GM06990 (cell line): ENCODE measurements around the gene LPP.
"Not testable (repeated sequence)": the region's sequence is repeated elsewhere in the genome, so short reads cannot be mapped to it uniquely, and the experiment has no call there.

ENCODE experiments used
- DNase-seq: peaks from one replicate; pipeline ENCODE4 v3.0.0-alpha.2; 2011; ENCODE audit not compliant: insufficient read length; ENCODE audit errors: extremely low read depth
- H3K27me3 ChIP-seq: replicated peaks from 2 replicates; pipeline ENCODE4 v1.6.0; 2011; ENCODE audit warnings: low read length; ENCODE audit not compliant: control insufficient read depth, insufficient read depth
- H3K36me3 ChIP-seq: 2 replicates; pipeline ENCODE4 v1.5.1; 2011; ENCODE audit warnings: low read length; ENCODE audit not compliant: control insufficient read depth, insufficient read depth
- H3K4me3 ChIP-seq: replicated peaks from 2 replicates; pipeline ENCODE4 v1.5.1; 2011; ENCODE audit warnings: low read depth, mild to moderate bottlenecking, control low read depth, low read length
- CTCF ChIP-seq: IDR thresholded peaks from 2 replicates; pipeline ENCODE4 v1.5.1; 2011; ENCODE audit warnings: low read length, control low read depth, mild to moderate bottlenecking, inconsistent platforms; ENCODE audit not compliant: insufficient read depth, poor library complexity, severe bottlenecking

Gene LPP

GRCh38 chr3:188421836-188422540 lies 268.0 kb downstream of the LPP start:
- no peaks in the 10 kb centered on the region for H3K36me3 ChIP-seq
- H3K27me3 ChIP-seq: no peaks in the 10 kb centered on the region
- H3K4me3 ChIP-seq: no peak overlapping the region
- DNase-seq: peak; percentile 51
- TF ChIP-seq CTCF: no peak

- not testable (repeated sequence) for H3K27me3 ChIP-seq, DNase-seq, H3K4me3 ChIP-seq, H3K36me3 ChIP-seq
Observed at GRCh38 chr3:188427981-188428380, 274.0 kb downstream of the LPP start.

DNA sequence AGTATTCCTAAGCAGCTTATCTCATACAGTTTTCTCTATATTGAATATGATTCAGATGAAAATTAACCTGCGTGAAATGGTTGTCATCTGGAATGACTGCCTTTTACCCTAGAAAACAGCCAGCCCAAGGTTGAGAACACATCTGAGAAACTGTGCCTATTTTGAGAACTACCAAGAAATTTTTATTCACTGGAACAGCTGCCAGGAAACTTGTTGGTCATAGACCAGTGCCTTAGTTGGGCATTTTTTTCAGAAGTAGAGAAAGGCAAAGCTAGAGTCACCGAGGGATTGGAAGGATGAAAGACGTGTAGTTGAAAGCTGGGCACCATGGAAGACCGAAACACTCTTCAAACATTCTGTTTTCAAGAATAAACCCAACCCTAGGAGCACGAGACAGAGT lies 277.1 kb downstream of the LPP start:
- TF ChIP-seq CTCF: no peak
- DNase-seq: no peak
- H3K36me3 ChIP-seq: no peaks in the 10 kb centered on the region
- no peak overlapping the region for H3K4me3 ChIP-seq
- no peaks in the 10 kb centered on the region for H3K27me3 ChIP-seq

DNA sequence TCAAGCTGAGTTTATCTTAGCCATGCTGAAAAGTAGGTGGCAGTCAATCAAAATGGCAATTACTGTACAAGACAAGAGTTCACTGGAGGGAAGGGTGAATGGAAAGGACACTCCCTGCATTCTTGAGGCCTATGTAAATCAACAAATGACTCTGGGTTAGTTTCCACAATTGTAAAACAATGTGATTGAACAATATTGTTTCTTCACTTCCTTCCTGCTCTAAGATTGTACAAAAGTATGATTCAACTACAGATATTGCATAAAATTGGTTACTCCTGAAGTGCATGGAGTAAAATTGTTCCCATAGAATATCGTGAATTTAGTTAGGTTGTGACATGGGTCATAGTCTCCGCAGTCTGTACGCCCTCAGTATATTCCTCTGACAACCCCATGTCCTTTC lies 277.6 kb downstream of the LPP start:
- H3K36me3 ChIP-seq: no peaks in the 10 kb centered on the region
- no peak for DNase-seq

GRCh38 chr3:188432802-188433520 lies 279.0 kb downstream of the LPP start:
- TF ChIP-seq CTCF: no peak

More for the DNA sequence above, 277.6 kb downstream of the LPP start:
- H3K4me3 ChIP-seq: no peak overlapping the region
- no peak for TF ChIP-seq CTCF
- H3K27me3 ChIP-seq: no peaks in the 10 kb centered on the region

DNA sequence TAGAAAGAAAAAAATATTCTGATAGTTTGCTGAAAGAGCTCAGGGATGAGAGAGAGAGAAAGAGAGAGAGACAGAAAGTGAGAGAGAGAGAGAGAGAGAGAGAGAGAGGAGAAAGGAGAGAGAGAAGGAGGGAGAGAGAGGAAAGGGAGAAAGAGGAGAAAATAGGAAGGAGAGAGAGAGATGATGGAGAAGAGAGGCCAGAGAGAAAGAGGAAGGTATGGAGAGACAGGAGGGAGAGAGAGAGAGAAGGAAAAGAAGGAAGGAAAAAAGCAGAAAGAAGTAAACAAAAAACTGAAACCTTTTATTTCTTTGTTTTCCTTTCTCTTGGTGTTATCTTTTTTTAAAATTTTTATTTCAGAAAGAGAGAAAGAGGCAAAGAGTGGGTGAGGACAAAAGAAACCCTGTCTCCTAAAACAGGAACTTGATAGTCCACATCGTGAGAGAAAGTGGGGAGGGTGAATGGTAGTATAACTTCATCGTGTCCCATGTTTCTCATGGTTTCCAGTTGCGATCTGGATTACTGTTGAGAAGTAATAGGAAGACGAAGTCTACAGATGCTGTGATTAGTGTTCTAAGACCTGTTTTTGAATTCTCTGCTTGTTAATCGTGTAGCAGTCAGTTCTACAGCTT lies 279.7 kb downstream of the LPP start:
- no peaks in the 10 kb centered on the region for H3K36me3 ChIP-seq
- H3K4me3 ChIP-seq: no peak overlapping the region
- no peaks in the 10 kb centered on the region for H3K27me3 ChIP-seq
- no peak for DNase-seq
- TF ChIP-seq CTCF: no peak

More at GRCh38 chr3:188432802-188433520, 279.0 kb downstream of the LPP start:
- no peak for DNase-seq
- Histone ChIP-seq H3K27me3 (no peaks in the 10 kb centered on the region), H3K36me3 (no peaks in the 10 kb centered on the region), H3K4me3 (no peak overlapping the region)
